ENCODE results near the gene MAP3K6.

MAP3K6 gene

DNA sequence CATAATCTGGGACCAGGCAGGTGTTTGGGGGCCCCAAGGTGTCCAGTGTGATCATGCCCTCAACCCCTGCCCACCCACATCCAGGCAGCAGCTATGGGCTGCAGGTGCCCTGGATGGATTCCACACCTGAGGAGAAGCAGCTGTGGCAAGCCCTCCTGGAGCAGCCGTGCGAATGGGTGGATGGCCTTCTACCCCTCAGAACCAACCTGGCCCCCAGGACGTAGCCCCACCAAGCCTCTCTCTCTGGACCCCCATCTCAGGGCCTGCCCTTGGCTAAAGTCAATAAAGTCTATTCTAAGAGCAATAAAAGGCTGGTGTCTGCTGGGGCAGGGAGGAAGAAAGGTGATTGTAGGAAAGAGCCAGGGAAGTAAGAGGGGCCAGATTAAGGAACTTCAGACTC lies 13.1 kb downstream of the MAP3K6 start:
- no peak for DNase-seq

DNA sequence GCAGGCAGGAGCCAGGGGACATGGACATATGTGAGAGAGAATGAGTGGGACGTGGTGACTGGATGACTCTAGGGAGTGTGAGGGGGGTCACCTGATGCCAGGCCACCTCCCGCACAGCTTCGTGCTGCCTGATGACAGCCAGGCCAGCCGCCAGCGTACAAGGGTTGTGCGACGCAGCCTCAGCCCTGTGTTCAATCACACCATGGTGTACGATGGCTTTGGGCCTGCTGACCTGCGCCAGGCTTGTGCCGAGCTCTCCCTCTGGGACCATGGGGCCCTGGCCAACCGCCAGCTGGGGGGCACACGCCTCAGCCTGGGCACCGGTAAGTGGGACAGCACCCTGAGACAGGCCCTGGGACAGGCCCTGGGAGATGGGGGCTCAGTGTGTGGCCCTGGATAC lies 13.6 kb downstream of the MAP3K6 start:
- no peak for DNase-seq

DNA sequence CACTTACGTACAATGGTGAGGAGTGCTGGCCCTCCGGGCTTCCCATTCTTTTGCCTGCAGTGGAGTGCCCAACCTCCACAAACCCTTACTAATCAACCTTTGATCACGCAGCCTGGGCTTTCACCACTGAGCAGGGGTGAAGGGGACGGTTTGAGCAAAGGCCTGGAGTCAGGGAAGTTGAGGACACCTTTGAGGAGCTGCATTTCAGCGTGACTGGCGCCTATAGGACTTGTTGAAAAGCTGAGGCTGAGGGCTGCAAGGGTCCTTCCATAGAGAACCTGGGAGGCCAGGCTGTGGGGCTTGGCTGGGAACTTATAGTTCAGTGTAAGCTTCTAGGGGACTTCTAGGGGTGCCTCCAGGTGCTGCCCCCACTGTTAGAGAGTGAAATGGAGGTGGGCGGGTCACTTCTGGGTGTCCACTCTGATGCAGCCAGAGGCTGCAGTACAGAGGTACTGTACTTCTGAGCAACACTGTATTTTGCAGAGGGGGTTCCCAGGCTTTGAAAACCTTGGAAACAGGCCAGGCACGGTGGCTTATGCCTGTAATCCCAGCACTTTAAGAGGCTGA lies 15.1 kb downstream of the MAP3K6 start:
- DNase-seq: no peak

DNA sequence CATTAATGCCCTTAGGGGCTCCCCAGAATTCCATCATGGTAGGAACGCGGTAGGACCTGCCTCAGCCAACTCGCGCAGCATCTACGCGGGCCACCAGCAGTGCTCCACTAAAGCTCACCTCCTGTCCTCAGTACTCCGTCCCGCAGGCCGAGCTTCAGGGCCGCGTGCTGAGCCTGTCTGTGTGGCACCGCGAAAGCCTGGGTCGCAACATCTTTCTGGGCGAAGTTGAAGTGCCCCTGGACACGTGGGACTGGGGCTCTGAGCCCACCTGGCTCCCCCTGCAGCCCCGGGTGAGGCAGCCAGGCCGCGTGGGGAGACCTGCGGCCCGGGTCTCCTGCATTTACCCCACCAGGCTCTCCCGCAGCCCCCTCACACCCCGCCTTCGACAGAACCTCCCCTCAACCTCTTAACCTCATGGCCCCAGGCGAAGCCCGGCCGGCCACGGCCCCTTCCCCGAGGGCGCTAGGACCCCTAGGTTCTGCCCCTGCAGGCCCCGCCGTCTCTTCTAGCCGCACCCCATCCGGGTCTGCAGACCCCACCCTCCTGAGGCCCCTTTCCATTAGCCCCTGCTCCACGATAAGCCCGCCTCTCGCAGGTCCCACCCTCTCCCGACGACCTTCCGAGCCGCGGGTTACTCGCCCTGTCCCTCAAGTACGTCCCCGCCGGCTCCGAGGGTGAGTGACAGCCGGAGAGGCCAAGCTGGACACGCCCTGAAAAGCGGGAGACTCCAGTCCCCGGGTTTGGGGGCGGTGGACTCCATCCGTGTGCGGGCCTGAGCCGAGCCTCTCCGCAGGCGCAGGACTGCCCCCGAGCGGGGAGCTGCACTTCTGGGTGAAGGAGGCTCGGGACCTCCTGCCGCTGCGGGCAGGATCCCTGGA lies 15.9 kb downstream of the MAP3K6 start:
- DNase-seq: no peak

DNA sequence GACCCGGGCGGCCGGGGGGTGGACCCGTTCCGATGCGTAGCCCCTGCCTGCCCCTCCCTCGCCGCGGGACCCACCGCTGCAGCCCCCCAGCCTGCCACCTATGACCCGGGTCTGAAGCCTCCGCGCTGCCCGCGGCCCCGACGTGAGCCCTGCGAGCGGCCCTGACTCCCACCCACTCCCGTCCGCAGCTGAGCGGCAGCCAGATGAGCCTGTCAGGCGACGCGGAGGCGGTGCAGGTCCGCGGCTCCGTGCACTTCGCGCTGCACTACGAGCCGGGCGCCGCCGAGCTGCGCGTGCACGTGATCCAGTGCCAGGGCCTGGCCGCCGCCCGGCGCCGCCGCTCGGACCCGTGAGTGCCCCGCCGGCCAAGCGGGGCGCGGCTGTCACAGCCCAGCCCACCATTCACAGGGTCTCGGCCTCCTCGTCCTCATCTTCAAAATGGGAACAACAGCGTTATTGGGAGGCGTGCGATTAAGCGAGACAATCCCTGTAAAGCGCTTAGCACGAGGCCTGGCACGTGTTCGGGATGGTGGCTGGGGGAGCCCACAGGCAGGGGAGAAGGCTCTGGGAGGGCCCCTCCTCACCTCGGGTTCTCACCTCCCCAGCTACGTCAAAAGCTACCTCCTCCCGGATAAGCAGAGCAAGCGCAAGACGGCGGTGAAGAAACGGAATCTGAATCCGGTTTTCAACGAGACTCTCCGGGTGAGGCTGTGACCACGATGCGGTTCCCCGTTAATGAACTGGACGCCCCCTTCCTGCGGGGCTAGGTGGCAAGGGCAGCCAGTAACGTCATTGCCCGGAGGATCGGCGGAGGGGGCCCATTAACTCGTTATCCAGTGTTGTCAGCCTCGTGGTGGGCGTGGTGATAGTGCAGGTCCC lies 16.7 kb downstream of the MAP3K6 start:
- DNase-seq: no peak

DNA sequence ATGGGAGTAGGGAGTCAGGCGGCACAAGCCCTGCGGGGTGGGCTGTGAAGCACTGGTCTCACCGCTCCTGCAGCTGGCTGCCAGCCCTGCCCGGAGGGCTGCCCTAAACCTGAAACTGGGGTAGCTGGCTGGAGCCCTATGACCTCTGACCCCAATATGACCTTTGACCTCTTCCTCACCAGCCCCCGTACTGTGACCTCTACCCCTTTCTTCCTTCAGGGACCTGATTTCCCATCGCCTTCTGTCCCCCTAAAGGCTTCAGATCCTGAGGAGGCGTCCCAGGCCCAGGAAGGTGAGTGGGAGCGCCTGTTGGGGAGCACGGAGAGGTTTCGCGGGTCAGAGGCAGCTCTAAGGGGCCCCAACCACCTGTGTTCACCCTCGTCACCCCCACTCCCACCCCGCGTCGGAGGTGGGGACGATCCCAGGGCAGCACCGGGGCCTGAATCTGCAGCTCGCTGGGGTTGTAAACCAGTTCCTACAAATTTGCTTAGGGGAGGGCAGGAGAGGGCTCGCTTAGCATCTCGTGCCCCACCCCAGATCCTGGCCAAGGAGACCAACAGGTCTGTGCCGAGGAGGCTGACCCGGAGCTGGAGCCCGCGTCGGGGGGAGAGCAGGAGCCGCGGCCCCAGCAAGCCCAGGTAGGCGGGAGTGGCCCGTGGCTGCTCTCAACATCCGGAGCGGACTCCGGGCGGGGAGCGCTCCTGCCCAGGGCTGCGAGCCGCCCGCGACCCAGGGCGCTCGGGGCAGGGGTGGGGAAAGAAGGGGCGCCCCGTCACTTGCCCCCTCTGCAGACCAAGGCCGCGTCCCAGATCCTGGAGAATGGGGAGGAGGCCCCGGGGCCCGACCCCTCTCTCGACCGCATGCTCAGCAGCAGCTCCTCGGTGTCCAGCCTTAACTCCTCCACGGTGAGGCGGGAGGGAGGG lies 17.6 kb downstream of the MAP3K6 start:
- no peak for DNase-seq

DNA sequence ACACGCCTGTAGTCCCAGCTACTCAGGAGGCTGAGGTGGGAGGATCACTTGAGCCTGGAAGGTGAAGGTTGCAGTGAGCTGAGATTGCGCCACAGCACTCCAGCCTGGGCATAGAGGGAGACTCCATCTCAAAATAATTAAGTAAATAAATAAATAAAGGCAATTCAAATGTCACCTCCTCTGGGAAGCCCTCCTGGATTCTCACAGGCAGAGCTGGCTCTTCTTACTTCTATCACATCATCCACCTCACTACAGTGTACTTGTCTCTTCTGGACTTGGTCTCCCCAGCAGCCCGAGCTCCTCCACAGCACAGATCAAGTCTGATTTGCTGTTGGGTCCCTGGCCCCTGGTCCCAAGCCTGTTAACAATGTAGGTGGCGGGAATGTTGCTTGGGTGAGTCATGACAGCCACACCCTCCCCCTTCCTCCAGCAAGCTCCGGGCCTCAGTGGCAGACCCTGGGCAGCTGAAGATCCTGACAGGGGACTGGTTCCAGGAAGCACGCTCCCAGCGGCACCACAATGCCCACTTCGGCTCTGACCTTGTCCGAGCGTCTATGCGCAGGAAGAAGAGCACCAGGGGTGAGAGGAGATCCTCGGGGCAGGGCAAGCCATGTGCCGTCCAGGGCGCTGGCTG lies 19.7 kb downstream of the MAP3K6 start:
- DNase-seq: no peak

DNA sequence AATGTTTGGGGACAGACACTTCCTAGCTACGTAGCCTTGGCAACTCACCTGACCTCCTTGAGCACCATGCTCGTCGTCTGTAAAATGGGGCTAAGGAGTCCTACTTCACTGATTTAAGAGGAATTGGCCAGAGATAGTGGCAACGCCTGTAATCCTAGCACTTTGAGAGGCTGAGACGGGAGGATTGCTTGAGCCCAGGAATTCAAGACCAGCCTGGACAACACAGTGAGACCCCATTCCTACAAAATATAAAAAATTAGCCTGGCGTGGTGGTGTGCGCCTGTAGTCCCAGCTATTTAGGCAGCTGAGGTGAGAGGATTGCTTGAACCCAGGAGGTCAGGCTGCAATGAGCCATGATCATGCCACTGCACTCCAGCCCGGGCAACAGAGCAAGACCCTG lies 20.4 kb downstream of the MAP3K6 start:
- no peak for DNase-seq

DNA sequence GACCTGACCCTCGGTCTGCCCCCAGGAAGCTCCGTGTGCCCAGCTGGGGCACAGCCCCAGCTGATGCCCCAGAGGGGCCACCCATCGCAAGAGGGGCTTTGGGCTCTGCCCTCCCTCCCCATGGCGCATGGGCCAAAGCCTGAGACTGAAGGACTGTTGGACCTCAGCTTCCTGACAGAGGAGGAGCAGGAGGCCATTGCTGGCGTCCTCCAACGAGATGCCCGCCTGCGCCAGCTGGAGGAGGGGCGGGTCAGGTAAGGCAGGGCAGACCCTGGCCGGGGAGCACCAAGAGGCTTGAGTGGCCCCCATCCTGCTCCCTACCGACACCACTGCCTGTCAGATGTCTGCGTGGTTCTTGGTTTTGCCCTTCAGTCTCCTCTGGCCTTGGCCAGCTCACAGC lies 21.5 kb downstream of the MAP3K6 start:
- no peak for DNase-seq

DNA sequence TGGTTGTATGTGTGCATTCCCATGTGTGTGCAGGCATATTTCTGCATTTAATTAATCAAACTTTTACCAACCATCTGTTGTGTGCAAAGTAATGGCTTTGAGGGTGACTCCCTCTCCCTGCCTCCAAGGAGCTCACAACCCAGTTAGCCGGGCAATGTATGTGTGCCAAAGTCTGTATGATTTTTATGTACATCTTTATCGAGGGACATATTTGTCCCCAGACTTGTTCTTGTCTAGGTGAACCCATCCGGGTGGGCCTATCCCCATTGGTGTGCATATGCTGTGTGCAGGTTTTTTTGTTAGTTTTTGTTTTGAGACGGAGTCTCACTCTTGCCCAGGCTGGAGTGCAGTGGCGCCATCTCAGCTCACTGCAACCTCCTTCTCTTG lies 23.1 kb downstream of the MAP3K6 start:
- no peak for DNase-seq

DNA sequence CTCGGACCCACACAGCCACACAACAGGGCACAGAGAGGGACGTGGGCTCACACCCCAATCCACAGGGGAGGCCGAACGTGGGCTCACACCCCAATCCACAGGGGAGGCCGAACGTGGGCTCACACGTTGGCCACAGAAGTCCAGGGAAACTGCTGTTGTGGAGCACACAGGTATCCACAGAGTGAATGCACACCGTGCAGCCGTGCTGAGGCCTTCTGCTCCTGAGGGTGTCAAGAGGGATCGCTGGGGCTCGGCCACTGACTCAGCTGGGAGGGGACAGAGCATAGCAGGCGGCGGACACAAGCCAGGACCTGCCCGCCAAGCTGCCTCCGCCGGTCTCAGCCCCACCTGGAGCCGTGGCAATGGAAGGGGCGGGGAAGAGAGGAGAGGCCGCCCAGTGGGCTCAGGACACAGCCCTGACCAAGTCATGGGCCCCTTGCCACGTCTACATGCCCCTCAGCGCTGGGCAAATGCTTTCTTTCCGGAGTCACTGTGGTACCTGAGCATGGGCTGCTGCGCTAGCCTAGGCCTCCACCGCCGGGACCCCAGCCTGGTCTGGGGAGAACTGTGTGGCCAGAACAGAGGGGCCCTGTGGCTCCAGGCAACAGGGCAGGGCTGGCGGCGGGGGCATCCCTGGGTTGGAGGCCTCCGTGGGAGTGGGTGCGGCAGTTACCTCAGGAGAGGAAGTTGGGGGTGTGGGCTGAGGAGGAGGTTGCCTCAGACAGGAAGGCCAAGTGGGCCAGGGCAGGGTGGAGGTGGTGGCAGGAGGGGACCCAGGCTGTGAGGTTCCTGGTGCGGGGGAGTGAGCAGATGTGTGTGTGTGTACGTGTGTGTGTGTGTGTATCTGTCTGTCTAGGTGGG lies 23.8 kb downstream of the MAP3K6 start:
- DNase-seq: peak; percentile 73

DNA sequence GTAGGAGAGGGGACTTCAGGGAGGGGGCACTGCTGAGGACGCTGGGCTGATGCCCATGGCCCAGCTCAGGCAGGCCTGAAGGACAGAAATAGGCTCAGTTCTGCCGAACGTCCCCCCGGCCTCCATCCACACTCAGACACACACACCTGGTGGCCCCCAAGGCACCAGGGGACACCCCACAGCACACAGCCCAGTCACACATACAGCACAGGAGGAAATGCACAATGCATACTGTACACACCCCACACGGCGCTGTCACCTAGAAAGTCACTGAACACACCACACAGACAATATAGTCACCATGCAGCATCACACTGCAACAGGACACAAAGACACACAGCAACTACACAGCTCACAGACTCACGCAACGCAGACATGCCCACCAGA lies 24.4 kb downstream of the MAP3K6 start:
- peak; percentile 46 for DNase-seq

DNA sequence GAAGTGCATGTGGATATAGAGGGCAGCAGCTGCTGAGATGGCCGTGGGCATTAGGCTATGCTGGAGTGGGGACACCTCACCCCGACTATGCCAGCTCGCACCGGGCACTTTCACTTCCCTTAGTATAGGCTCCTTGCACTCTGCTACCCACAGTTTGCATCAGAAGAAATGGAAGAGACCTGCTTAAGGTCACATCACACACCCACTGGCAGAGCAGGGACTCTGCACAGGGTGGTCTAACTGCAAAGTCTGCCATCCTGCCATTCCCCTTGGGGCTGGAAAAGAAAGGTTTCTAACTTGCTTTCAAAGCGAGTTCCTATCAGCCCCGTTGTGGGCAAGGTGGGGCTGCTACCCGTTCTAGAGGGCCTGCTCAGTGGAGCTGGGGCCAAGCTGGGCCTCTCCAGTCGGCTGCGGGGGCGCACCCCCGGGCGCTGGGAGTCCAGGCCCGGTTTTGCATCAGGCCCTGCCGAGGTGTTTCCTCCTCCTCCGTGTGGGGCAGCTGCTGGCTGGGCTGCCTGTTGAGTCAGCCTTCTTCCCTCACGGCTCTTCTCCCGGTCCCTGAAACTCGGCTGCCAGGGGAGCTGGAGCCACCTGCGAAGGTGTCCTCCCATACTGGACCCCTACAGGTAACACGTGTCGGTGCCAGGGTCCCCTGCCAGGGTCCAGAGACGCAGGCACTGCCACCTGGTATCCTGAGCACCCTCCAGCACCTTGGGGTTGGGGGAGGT lies 25.1 kb downstream of the MAP3K6 start, which contains the start of gene SYTL1:
Gene SYTL1, plus strand, starts transcription at position 498 of the 728 bp plus-strand sequence. CDS start 3,313 bp downstream, outside the sequence.
- DNase-seq: peak; percentile 86

DNA sequence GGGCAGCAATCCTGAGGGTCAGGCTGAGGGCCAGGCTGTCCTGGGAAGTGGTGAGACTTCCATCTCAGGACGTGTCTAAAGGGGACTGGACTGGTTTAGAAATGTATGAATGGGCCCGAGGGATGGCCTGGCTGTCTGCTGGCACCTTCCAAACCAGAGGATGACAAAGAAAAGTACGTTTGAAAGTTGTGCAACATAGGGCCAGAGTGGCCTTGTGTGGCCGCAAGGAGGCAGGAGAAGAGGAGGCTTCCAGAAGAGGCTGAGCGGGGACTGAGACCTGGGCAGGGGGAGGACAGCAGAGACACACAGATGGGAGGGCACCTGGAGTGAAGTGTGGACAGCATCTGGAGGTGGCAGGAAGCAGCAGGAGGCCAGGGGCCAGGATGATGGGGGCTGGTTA lies 27.5 kb downstream of the MAP3K6 start:
- DNase-seq: no peak

DNA sequence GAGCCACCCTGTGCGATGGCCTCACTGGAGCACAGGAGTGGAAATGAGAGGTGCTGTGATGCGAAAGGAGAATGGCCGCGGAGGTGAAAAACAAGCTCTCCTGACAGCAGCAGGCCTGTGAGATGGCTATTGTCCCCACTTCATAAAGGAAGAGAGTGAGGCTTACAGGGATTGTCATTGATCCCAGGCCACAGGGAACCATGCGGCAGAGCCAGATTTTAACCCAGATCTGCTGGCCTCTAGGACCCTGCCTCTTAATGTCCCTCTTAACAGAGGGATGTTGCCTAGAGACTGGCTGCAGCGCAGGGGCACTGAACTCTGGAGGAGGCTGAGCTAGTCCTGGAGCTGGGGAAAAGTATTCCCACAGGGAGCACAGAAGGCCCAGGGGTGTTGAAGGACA lies 28.0 kb downstream of the MAP3K6 start:
- no peak for DNase-seq

DNA sequence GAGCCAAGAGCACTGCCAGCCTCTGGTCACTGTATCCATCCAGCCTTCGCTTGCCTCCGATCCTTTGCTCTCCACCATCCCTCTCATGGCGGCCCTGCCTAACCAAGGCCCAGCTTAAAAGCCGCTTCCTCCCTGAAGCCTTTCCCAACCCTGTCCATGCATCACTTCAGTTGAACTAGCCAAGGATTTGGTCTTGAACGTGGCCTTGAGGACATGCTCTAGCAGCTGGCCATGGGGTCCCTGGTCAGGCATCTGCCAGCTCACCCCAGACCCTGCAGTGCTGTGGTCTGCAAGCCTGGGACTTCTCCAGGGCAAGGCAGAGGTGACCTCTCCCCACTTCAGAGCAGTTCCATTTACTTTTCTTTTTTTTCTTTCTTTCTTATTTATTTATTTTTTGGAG lies 30.0 kb downstream of the MAP3K6 start:
- no peak for DNase-seq

DNA sequence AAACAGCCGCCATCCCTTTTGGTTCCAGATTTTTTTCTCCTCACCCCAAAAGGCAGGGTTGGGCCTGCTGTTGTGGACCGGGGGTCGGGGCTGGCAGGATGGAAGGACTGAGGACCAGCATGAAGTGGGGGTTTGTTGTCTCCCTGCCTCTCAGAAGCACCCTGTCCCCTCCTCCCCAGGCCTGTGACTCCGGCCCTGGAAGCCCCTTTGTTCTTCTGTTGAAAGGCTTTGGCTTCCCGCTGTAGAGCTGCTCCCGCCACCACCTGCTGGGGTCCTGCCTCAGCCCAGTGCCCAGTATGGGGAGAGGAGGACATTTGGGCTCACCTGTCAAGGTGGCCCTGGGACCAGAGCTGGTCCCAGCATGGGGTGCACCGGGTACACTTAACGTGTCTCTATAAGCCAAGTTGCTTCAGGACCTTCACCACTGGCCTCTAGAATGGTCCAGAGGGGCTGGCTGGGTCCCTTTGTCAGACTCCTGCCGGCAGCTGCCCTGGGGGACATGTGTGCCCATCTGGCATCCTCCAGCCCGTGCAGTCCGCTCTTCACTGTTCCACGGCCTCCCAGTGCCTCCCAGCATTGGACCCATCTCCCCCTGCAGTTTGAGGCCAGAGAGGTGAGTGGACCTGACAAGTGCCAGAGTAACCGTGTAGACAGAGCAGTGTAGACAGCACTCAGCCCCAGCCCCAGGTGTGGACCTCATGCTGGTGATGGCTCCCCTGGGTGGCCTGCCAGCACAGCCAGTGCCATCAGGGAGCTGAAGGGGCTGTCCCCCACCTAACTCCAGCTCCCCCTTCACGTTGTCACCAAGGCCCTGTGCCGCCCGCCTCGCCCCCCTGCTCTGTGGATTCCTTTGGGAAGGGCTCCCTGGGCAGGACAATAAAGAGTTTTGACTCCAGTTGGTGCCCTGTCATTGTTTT lies 31.0 kb downstream of the MAP3K6 start:
- no peak for DNase-seq

DNA sequence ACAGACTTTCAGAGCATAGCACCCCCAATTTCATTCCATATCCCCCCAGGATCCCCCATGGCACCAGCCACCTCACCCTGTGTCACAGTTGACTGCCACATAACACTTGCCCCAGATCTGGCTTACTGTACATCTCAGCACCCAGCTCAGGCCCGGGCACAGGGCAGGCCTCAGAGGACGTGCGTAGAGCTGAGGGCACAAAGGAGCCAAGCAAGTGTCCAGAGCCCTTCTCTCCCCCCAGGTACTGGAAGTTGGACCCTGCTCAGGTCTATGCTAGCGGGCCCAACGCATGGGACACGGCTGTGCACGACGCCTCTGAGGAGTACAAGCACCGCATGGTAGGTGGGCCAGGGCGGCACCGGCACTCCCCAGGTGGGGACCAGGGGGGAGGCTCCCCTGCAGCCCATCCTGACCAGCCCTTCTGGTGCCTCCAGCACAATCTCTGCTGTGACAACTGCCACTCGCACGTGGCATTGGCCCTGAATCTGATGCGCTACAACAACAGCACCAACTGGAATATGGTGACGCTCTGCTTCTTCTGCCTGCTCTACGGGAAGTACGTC lies 33.0 kb downstream of the MAP3K6 start:
- no peak for DNase-seq

Data from hematopoietic multipotent progenitor cell treated with erythropoietin and hydrocortisone succinate and interleukin-3 and kit ligand, for 6 days (in vitro differentiated cells).